ENCODE measurements around the gene KCNIP4.

DNA sequence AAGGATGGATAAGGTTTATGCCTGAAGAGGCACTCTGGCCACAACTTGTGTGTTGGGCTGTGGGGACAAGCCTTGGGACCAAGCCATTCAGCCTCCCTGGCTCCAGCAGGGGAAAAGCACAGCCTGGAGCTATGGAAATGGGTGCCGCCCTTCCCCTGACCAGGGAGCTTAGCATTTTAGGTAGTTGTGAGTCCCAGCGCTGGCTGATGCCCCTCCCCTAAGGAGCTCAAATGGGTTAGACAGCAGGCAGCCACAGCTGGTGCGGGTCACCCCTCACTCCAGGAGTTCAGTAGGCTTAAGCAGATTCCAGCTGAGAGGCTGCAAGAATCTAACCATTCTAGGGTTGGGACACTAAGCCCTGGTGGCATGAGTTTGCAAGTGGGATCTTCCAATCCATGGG lies 172.9 kb downstream of the KCNIP4 start:
- no peak for TF ChIP-seq EP300 (IDR thresholded peaks at IDR 0.05; ENCODE audit: borderline replicate concordance in 1 of 2, low read depth in 2 of 2, low read length in 2 of 2)
- TF ChIP-seq, protein P1, sequence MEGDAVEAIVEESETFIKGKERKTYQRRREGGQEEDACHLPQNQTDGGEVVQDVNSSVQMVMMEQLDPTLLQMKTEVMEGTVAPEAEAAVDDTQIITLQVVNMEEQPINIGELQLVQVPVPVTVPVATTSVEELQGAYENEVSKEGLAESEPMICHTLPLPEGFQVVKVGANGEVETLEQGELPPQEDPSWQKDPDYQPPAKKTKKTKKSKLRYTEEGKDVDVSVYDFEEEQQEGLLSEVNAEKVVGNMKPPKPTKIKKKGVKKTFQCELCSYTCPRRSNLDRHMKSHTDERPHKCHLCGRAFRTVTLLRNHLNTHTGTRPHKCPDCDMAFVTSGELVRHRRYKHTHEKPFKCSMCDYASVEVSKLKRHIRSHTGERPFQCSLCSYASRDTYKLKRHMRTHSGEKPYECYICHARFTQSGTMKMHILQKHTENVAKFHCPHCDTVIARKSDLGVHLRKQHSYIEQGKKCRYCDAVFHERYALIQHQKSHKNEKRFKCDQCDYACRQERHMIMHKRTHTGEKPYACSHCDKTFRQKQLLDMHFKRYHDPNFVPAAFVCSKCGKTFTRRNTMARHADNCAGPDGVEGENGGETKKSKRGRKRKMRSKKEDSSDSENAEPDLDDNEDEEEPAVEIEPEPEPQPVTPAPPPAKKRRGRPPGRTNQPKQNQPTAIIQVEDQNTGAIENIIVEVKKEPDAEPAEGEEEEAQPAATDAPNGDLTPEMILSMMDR (IDR thresholded peaks at IDR 0.05; ENCODE audit: control extremely low read depth in 1 of 3, insufficient read depth in 1 of 3, low read depth in 1 of 3, low read length in 3 of 3), result no peak
- TF ChIP-seq BRCA1 (IDR thresholded peaks at IDR 0.05; ENCODE audit: low read depth, low read length), result no peak
- no peak for TF ChIP-seq SIN3A (conservative IDR thresholded peaks at IDR 0.05 in 1 of 2, IDR thresholded peaks at IDR 0.05 in 1 of 2; ENCODE audit: low read depth in 1 of 2, low read length in 2 of 2)
- no peak for TF ChIP-seq POLR2A (IDR thresholded peaks at IDR 0.05; ENCODE audit: control extremely low read depth in 1 of 2, low read depth in 2 of 2, low read length in 2 of 2)
- TF ChIP-seq TEAD4 (IDR thresholded peaks at IDR 0.05; ENCODE audit: low read depth, low read length), result no peak
- TF ChIP-seq EZH2 (IDR thresholded peaks at IDR 0.05; ENCODE audit: low read depth, low read length, severe bottlenecking), result no peak
- TF ChIP-seq TAF7 (optimal IDR thresholded peaks at IDR 0.05; ENCODE audit: borderline replicate concordance, low read depth, low read length), result no peak
- TF ChIP-seq, protein P2, sequence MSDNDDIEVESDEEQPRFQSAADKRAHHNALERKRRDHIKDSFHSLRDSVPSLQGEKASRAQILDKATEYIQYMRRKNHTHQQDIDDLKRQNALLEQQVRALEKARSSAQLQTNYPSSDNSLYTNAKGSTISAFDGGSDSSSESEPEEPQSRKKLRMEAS (IDR thresholded peaks at IDR 0.05), result no peak
- TF ChIP-seq POLR2AphosphoS5 (IDR thresholded peaks at IDR 0.05; ENCODE audit: low read depth, low read length), result no peak
- TF ChIP-seq SIX5 (IDR thresholded peaks at IDR 0.05; ENCODE audit: low read depth, low read length), result no peak
- no peak for TF ChIP-seq SIRT6 (IDR thresholded peaks at IDR 0.05; ENCODE audit: low read length)

Measured in H1 (cell line).